HepG2 (cell line): Measurements from ENCODE around the gene HYOU1. TPM values are rescaled to one million over a fixed set of nuclear protein-coding genes. Genes with fewer than 3 reads are reported as not detected.

ENCODE experiments used
- ATM ChIP-seq: fragments of 450-650 bp; IDR thresholded peaks from 2 replicates; pipeline ENCODE4 v1.7.1; 2017; ENCODE audit warnings: mild to moderate bottlenecking, borderline replicate concordance
- BRD4 ChIP-seq: sonication (generic); formaldehyde crosslinking; IDR thresholded peaks from 2 replicates; pipeline ENCODE4 v1.4.0; 2020; ENCODE audit warnings: missing genetic modification reagents
- DMAP1 ChIP-seq: IDR thresholded peaks from 2 replicates; pipeline ENCODE4 v1.6.1; 2016
- ERF ChIP-seq: IDR thresholded peaks from 2 replicates; pipeline ENCODE4 v1.6.1; 2018; ENCODE audit warnings: missing biosample characterization, missing genetic modification reagents
- MAFK ChIP-seq, 2 experiments: IDR thresholded peaks in 1 of 2; conservative IDR thresholded peaks in 1 of 2; 2 replicates each; pipeline ENCODE4 v1.6.1; 2011; ENCODE audit warnings: improper control_type of control experiment in 2 of 2, low read length in 2 of 2
- MYPOP ChIP-seq: sonication (generic); formaldehyde crosslinking; IDR thresholded peaks from 2 replicates; pipeline ENCODE4 v1.8.1; 2023; ENCODE audit warnings: mild to moderate bottlenecking, moderate library complexity, missing genetic modification reagents
- NFYB ChIP-seq: sonication (generic); formaldehyde crosslinking; IDR thresholded peaks from 2 replicates; pipeline ENCODE4 v1.4.0; 2020; ENCODE audit warnings: missing genetic modification reagents
- PRDM15 ChIP-seq: sonication (generic); formaldehyde crosslinking; IDR thresholded peaks from 2 replicates; pipeline ENCODE4 v1.4.0; 2020; ENCODE audit warnings: missing genetic modification reagents
- RBAK ChIP-seq: sonication (generic); formaldehyde crosslinking; IDR thresholded peaks from 2 replicates; pipeline ENCODE4 v1.5.1; 2020; ENCODE audit warnings: mild to moderate bottlenecking, missing genetic modification reagents
- RBM39 ChIP-seq: fragments of 200-400 bp; formaldehyde crosslinking; IDR thresholded peaks from one replicate; pipeline ENCODE4 v1.6.1; 2018; ENCODE audit warnings: antibody characterized with exemption, mild to moderate bottlenecking, low read depth, low read length; ENCODE audit not compliant: poor library complexity, severe bottlenecking
- RFXAP ChIP-seq: sonication (generic); formaldehyde crosslinking; IDR thresholded peaks from 2 replicates; pipeline ENCODE4 v1.4.0; 2020; ENCODE audit warnings: missing genetic modification reagents, borderline replicate concordance
- SIN3A ChIP-seq: IDR thresholded peaks from 2 replicates; pipeline ENCODE4 v1.6.1; 2011; ENCODE audit warnings: low read depth, mild to moderate bottlenecking, control low read depth, low read length, borderline replicate concordance
- SMARCE1 ChIP-seq: fragments of 450-650 bp; IDR thresholded peaks from 2 replicates; pipeline ENCODE4 v1.6.1; 2017; ENCODE audit warnings: borderline replicate concordance
- SNAPC4 ChIP-seq: sonication (generic); formaldehyde crosslinking; IDR thresholded peaks from 2 replicates; pipeline ENCODE4 v1.4.0; 2020; ENCODE audit warnings: mild to moderate bottlenecking, missing genetic modification reagents
- SRSF9 ChIP-seq: fragments of 200-400 bp; formaldehyde crosslinking; IDR thresholded peaks from 2 replicates; pipeline ENCODE4 v1.6.1; 2018; ENCODE audit warnings: borderline replicate concordance, mild to moderate bottlenecking, low read depth, low read length; ENCODE audit not compliant: insufficient read depth, poor library complexity, severe bottlenecking
- ZNF251 ChIP-seq: sonication (generic); formaldehyde crosslinking; IDR thresholded peaks from 2 replicates; pipeline ENCODE4 v1.9.0; 2021; ENCODE audit warnings: mild to moderate bottlenecking, missing genetic modification reagents
- ZNF354B ChIP-seq: sonication (generic); formaldehyde crosslinking; IDR thresholded peaks from 2 replicates; pipeline ENCODE4 v1.8.0; 2022; ENCODE audit warnings: mild to moderate bottlenecking, missing genetic modification reagents
- ZNF773 ChIP-seq: sonication (generic); formaldehyde crosslinking; IDR thresholded peaks from 2 replicates; pipeline ENCODE4 v1.4.0; 2020; ENCODE audit warnings: missing genetic modification reagents, borderline replicate concordance
- ZNF839 ChIP-seq: sonication (generic); formaldehyde crosslinking; IDR thresholded peaks from 2 replicates; pipeline ENCODE4 v1.4.0; 2020; ENCODE audit warnings: missing genetic modification reagents, mild to moderate bottlenecking, borderline replicate concordance
- ZSCAN22 ChIP-seq: sonication (generic); formaldehyde crosslinking; IDR thresholded peaks from 2 replicates; pipeline ENCODE4 v1.4.0; 2020; ENCODE audit warnings: mild to moderate bottlenecking, missing genetic modification reagents
- polyA plus RNA-seq, 8 experiments: library from polyadenylated mRNA; depleted of rRNA in 3 of 8; stranded (reverse) in 7 of 8; unstranded in 1 of 8; fragments of >200 nt; fragmentation: Illumina TruSeq in 4 of 8; extraction: Trizol in 4 of 8; gene quantifications; 2 replicates each; pipeline versions ENCODE4 v1.2.1 to v1.2.3, GENCODE V29; 2011 to 2016; ENCODE audit warnings: low read depth in 4 of 8, missing spikeins in 1 of 8, mixed read lengths in 1 of 8; ENCODE audit not compliant: insufficient read depth in 1 of 8
- total RNA-seq, 5 experiments: library from RNA; depleted of rRNA; stranded (reverse); fragments of >200 nt; fragmentation: Illumina TruSeq; extraction: Trizol; gene quantifications; 2 replicates each; pipeline ENCODE4 v1.2.3, GENCODE V29; 2016; ENCODE audit warnings: low read depth in 1 of 5

The HYOU1 gene
- total and polyA plus RNA-seq, 2 of the 13 experiments (the other 11 are each of a cell fraction or from before 2014, with no cell fraction given): 127 to 155 TPM

- TF ChIP-seq SNAPC4 (CRISPR knock-in tag) (no peak; the same call in 1 of the 2 replicates), ATM (no peak), SMARCE1 (no peak), ZNF839 (CRISPR knock-in tag) (peak; percentile 94), MAFK (conservative IDR thresholded peaks at IDR 0.05 in 1 of 2, IDR thresholded peaks at IDR 0.05 in 1 of 2; ENCODE audit: low read length in 2 of 2) (peak in 1 of 2 experiments; percentile 47; a peak in 1 of 4 replicates), RBM39 (peak; percentile 99), PRDM15 (peak; percentile 26; the same call in 1 of the 2 replicates), RFXAP (peak; percentile 90), ZNF773 (CRISPR knock-in tag) (peak; percentile 81; the same call in 1 of the 2 replicates), ZNF251 (CRISPR knock-in tag) (no peak), ZSCAN22 (CRISPR knock-in tag) (no peak), MYPOP (CRISPR knock-in tag) (peak; percentile 96), ERF (CRISPR knock-in tag) (peak; percentile 65), DMAP1 (peak; percentile 93; the same call in 1 of the 2 replicates), ZNF354B (CRISPR knock-in tag) (peak; percentile 93; the same call in 1 of the 2 replicates), SIN3A (peak; percentile 98), BRD4 (peak; percentile 77; the same call in 1 of the 2 replicates), SRSF9 (no peak), RBAK (CRISPR knock-in tag) (no peak), NFYB (CRISPR knock-in tag) (peak; percentile 96)
These were observed 38.3 kb upstream of the HYOU1 start (continued) for GRCh38 chr11:119095066-119095880.
